ENCODE data around the gene HLF. TPM values are rescaled to one million over a fixed set of nuclear protein-coding genes. Genes with fewer than 3 reads are reported as not detected.

The HLF gene
- total and polyA plus RNA-seq, 2 of the 4 experiments (the other 2 are of a cell fraction), result 0.18 TPM; not detected in 1

DNA sequence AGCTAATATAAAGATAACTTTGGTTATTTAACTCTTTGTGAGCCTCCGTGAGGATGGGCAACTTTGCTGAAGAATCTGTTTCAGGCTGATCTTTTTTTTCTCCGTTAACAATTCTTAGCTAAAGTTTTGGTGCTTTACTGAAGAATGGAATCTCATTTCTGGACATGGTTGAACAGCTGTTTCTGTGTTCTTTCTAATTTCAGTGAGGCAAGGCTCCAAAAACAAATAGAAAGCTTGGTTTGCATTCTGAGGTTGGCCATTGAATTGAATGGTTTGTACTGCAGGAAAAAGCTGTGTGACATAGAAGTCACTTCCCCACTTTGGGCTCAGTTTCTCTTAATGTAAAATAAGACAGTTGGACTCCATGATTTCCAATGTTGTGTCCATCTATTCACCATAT is 22.3 kb upstream of the HLF start:
- Histone ChIP-seq H2AK5ac (ENCODE audit: low read depth, low read length) (no peak overlapping the region), H3K18ac (ENCODE audit: low read depth, low read length) (no peak overlapping the region), H2AFZ (replicated peaks; ENCODE audit: low read length, poor library complexity) (no peak overlapping the region), H4K91ac (ENCODE audit: insufficient read depth, low read depth, low read length) (no peak overlapping the region), H3K23ac (ENCODE audit: low read depth, low read length) (no peak overlapping the region), H3K36me3 (ENCODE audit: control insufficient read depth, insufficient read depth, low read length) (no peaks in the 10 kb centered on the region), H3K27me3 (ENCODE audit: control insufficient read depth, insufficient read depth, low read length) (peaks cover 2% of the 10 kb centered on the region; the same call in 1 of the 2 replicates), H3K9me1 (ENCODE audit: insufficient read depth, low read length) (no peaks in the 10 kb centered on the region), H3K4me1 (ENCODE audit: control insufficient read depth, insufficient read depth, low read length) (no peaks in the 10 kb centered on the region), H2BK5ac (ENCODE audit: low read depth, low read length, poor library complexity, severe bottlenecking) (no peak overlapping the region), H3K14ac (replicated peaks; ENCODE audit: low read depth, low read length) (no peak overlapping the region), H2BK120ac (ENCODE audit: low read depth, low read length) (no peak overlapping the region), H2BK20ac (ENCODE audit: low read depth, low read length) (no peak overlapping the region), H3K4ac (ENCODE audit: low read depth, low read length) (no peak overlapping the region), H3K56ac (ENCODE audit: extremely low read depth, insufficient read depth, low read length) (no peak overlapping the region), H3K4me2 (ENCODE audit: low read depth, low read length) (no peak overlapping the region), H4K5ac (ENCODE audit: low read depth, low read length) (no peak overlapping the region), H3K4me3 (ENCODE audit: insufficient read depth, low read depth, low read length) (no peak overlapping the region), H2AK9ac (replicated peaks; ENCODE audit: low read depth, low read length, poor library complexity) (no peak overlapping the region), H4K8ac (ENCODE audit: low read depth in 2 of 2, low read length in 2 of 2) (no peak overlapping the region), H3K9me3 (ENCODE audit: control insufficient read depth, insufficient read depth, low read length) (no peaks in the 10 kb centered on the region), H3K9ac (ENCODE audit: low read depth, low read length) (no peak overlapping the region), H4K20me1 (ENCODE audit: insufficient read depth, low read length) (no peaks in the 10 kb centered on the region), H2BK15ac (ENCODE audit: low read depth, low read length) (no peak overlapping the region), H3K27ac (ENCODE audit: insufficient read depth, low read length) (no peak overlapping the region), H3K79me1 (ENCODE audit: low read depth in 1 of 2, low read length in 2 of 2) (no peaks in the 10 kb centered on the region)
- TF ChIP-seq, protein P1, sequence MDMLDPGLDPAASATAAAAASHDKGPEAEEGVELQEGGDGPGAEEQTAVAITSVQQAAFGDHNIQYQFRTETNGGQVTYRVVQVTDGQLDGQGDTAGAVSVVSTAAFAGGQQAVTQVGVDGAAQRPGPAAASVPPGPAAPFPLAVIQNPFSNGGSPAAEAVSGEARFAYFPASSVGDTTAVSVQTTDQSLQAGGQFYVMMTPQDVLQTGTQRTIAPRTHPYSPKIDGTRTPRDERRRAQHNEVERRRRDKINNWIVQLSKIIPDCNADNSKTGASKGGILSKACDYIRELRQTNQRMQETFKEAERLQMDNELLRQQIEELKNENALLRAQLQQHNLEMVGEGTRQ (IDR thresholded peaks at IDR 0.05; ENCODE audit: low read depth, low read length), result no peak
- in situ Hi-C loops (cut with MboI; ENCODE audit: low sequenced_read_pairs), result no loop called here
- BruUV-seq (replicated peaks), result no TSS peak
- ATAC-seq (ENCODE audit: low read depth), result no peak
- intact Hi-C loops (cut with micrococcal nuclease), result no loop called here
- CTCF ChIA-PET, result no interaction called here
- no peak for DNase-seq
- POLR2A ChIA-PET (ENCODE audit: unreplicated experiment), result no interaction called here
- dilution Hi-C loops (cut with HindIII; ENCODE audit: low sequenced_read_pairs, unreplicated experiment), result no loop called here
- WGBS, 2 experiments (ENCODE audit: extremely low coverage in 2 of 2, insufficient read length in 1 of 2), result no CpG with 5 or more reads among the region's 2 CpGs

Measured in IMR-90 (cell line).